Endothelial cell of umbilical vein (primary cell): ENCODE data around the gene KIAA0232.

Experiments
- EZH2 ChIP-seq: IDR thresholded peaks from 2 replicates; pipeline ENCODE4 v1.6.1; 2012; ENCODE audit warnings: borderline replicate concordance, low read depth, mild to moderate bottlenecking, moderate library complexity, low read length, inconsistent platforms; ENCODE audit not compliant: severe bottlenecking
- TF ChIP-seq, protein P1 (sequence below), 2 donors: IDR thresholded peaks; 1 replicate in 1 of 2; 2 replicates in 1 of 2; pipeline ENCODE4 v1.5.1; 2011; ENCODE audit warnings: low read length in 2 of 2, mild to moderate bottlenecking in 2 of 2, moderate library complexity in 2 of 2, control low read depth in 1 of 2, inconsistent platforms in 1 of 2, low read depth in 1 of 2; ENCODE audit not compliant: insufficient read depth in 1 of 2; ENCODE audit errors: extremely low read depth in 1 of 2

DNA sequence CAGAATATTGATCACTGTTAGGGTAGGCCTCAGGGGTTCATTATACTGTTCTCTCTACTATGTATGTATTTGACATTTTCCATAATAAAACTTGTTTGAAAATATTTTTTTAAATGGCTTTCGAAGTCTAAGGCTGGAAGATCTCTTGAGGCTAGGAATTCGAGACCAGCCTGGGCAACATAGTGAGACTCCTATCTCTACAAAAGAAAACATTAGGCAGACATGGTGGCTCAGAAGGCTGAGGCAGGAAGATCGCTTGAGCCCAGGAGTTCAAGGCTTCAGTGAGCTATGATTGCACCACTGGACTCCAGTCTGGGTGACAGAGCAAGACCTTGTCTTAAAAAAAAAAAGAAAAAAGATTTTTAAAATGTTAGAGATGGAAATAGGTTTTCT is 111.6 kb downstream of the KIAA0232 start:
- TF ChIP-seq, protein P1, sequence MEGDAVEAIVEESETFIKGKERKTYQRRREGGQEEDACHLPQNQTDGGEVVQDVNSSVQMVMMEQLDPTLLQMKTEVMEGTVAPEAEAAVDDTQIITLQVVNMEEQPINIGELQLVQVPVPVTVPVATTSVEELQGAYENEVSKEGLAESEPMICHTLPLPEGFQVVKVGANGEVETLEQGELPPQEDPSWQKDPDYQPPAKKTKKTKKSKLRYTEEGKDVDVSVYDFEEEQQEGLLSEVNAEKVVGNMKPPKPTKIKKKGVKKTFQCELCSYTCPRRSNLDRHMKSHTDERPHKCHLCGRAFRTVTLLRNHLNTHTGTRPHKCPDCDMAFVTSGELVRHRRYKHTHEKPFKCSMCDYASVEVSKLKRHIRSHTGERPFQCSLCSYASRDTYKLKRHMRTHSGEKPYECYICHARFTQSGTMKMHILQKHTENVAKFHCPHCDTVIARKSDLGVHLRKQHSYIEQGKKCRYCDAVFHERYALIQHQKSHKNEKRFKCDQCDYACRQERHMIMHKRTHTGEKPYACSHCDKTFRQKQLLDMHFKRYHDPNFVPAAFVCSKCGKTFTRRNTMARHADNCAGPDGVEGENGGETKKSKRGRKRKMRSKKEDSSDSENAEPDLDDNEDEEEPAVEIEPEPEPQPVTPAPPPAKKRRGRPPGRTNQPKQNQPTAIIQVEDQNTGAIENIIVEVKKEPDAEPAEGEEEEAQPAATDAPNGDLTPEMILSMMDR (IDR thresholded peaks at IDR 0.05; ENCODE audit: extremely low read depth in 1 of 2, insufficient read depth in 1 of 2, low read depth in 1 of 2, low read length in 2 of 2): no peak
- no peak for TF ChIP-seq EZH2
